ENCODE data around the gene MTUS2.
A peak's percentile ranks its signal among the peaks of the same experiment; 100 is the strongest.

Gene MTUS2

DNA sequence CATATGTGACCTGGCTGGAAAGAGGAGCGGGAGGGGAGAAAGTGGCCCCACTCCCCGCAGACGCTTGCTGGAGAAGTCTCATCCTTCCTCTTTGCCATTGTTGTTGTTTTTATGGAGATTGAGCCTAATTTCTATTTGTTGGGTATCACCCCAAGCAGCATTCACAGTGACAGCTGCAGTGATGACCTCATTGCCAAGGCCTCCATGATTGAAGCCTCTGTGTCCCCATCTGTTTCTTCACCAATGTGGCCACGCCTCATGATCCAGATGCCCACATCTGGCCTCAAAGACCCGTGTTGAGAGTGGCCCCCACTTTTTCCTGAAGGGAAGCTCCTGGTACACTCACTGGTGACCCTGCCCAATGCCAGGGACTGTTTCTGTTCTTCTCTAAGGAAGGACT is 621.2 kb downstream of the MTUS2 start:
- no peak for TF ChIP-seq MYC (IDR thresholded peaks at IDR 0.05; ENCODE audit: low read depth, low read length)
- no peak for TF ChIP-seq POLR2A (IDR thresholded peaks at IDR 0.05; ENCODE audit: extremely low read depth, insufficient read length)
- TF ChIP-seq, protein P1, sequence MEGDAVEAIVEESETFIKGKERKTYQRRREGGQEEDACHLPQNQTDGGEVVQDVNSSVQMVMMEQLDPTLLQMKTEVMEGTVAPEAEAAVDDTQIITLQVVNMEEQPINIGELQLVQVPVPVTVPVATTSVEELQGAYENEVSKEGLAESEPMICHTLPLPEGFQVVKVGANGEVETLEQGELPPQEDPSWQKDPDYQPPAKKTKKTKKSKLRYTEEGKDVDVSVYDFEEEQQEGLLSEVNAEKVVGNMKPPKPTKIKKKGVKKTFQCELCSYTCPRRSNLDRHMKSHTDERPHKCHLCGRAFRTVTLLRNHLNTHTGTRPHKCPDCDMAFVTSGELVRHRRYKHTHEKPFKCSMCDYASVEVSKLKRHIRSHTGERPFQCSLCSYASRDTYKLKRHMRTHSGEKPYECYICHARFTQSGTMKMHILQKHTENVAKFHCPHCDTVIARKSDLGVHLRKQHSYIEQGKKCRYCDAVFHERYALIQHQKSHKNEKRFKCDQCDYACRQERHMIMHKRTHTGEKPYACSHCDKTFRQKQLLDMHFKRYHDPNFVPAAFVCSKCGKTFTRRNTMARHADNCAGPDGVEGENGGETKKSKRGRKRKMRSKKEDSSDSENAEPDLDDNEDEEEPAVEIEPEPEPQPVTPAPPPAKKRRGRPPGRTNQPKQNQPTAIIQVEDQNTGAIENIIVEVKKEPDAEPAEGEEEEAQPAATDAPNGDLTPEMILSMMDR (IDR thresholded peaks at IDR 0.05; ENCODE audit: low read depth, low read length), result no peak

DNA sequence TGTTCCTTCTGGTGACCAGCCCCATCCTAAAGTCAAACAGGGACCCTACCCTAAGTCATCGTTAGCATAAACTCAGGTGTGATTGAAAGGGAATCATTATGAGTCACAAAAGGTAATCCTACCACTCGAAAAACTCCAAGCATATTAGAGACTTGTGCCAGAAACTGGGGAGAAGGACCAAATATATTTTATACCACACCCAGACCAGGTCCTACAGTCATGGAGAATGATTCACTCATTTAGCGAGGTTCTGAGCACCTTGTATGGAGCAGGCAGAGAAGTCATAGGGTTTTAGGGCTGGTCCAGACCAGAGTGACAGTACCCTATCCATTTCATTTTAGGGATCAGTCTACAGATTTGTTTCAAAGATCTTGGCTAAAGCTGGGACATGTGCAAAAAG is 625.9 kb downstream of the MTUS2 start:
- H3K4me3 ChIP-seq (ENCODE audit: low read depth, low read length), result no peak overlapping the region
- no peak for DNase-seq (ENCODE audit: low read depth)
- TF ChIP-seq POLR2A (IDR thresholded peaks at IDR 0.05; ENCODE audit: extremely low read depth, insufficient read length), result no peak
- TF ChIP-seq, protein P2, sequence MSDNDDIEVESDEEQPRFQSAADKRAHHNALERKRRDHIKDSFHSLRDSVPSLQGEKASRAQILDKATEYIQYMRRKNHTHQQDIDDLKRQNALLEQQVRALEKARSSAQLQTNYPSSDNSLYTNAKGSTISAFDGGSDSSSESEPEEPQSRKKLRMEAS (IDR thresholded peaks at IDR 0.05; ENCODE audit: low read depth, low read length), result no peak
- TF ChIP-seq MYC (IDR thresholded peaks at IDR 0.05; ENCODE audit: low read depth, low read length), result no peak
- TF ChIP-seq, protein P1 (IDR thresholded peaks at IDR 0.05; ENCODE audit: low read depth, low read length), result no peak

More for the DNA sequence above, 621.2 kb downstream of the MTUS2 start:
- no peak for DNase-seq (ENCODE audit: low read depth)
- no peak overlapping the region for H3K4me3 ChIP-seq (ENCODE audit: low read depth, low read length)

DNA sequence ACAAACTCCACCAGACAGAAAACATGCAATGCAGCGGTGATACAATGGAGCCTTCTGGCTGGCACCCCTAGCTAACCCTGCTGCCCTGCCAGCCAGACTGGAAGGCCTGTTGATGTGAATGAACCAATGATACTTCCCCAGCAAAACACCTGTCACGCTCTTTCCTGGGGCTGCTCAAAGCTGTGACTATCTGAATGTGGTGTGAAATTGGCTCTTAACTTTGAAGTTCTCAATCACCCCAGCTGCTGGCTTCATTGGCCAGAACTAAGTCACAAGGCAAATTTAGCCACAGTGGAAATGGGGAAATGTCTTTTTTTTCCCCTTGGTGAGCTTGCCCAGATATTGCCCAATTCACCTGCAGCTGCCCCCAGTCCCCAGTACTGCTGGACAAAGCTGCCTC is 628.0 kb downstream of the MTUS2 start:
- TF ChIP-seq POLR2A (IDR thresholded peaks at IDR 0.05; ENCODE audit: extremely low read depth, insufficient read length), result no peak
- TF ChIP-seq, protein P1 (IDR thresholded peaks at IDR 0.05; ENCODE audit: low read depth, low read length), result no peak
- TF ChIP-seq MYC (IDR thresholded peaks at IDR 0.05; ENCODE audit: low read depth, low read length), result no peak
- TF ChIP-seq, protein P2 (IDR thresholded peaks at IDR 0.05; ENCODE audit: low read depth, low read length), result no peak
- H3K4me3 ChIP-seq (ENCODE audit: low read depth, low read length), result no peak overlapping the region
- DNase-seq (ENCODE audit: low read depth), result peak; percentile 29

DNA sequence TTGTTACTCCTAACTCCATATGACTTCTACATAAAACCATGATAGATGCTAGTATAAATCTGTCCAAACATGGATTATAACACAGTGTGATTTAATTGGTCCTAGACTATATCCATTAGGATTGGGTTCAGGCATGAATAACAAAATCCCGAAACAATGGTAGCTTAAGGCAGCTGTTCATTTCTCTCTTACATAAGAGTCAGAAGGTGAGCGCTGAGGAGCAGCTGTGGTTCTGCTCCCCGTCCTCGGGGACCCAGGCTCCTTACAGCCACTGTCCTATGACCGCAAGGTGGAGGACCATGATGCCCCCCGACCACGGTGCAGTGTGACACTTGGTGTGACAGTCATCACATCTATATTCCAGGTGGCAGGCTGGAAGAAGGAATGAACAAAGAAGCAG is 629.6 kb downstream of the MTUS2 start:
- no peak overlapping the region for H3K4me3 ChIP-seq (ENCODE audit: low read depth, low read length)
- no peak for DNase-seq (ENCODE audit: low read depth)
- TF ChIP-seq, protein P2 (IDR thresholded peaks at IDR 0.05; ENCODE audit: low read depth, low read length), result no peak
- TF ChIP-seq MYC (IDR thresholded peaks at IDR 0.05; ENCODE audit: low read depth, low read length), result no peak
- TF ChIP-seq, protein P1 (IDR thresholded peaks at IDR 0.05; ENCODE audit: low read depth, low read length), result no peak

DNA sequence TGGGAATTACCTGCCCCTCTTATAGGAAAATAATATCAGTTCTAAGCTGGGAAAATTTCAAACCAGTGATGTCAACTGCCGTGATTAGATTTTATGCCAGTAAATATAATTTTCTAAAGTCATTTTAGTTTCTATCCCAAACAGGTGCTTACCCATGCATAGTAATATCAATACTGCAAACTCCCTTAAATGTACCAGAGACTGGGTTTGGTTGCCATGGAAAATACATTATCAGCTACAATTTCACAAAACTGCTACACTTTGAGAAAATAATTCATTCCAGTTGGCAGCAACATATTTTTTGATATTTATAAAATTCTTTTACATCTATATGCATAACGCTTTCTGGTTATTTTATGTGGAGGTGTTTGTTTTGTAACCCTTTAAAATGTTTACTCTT is 631.8 kb downstream of the MTUS2 start:
- no peak for TF ChIP-seq MYC (IDR thresholded peaks at IDR 0.05; ENCODE audit: low read depth, low read length)
- TF ChIP-seq, protein P2 (IDR thresholded peaks at IDR 0.05; ENCODE audit: low read depth, low read length), result no peak
- TF ChIP-seq, protein P1 (IDR thresholded peaks at IDR 0.05; ENCODE audit: low read depth, low read length), result no peak
- no peak for TF ChIP-seq POLR2A (IDR thresholded peaks at IDR 0.05; ENCODE audit: extremely low read depth, insufficient read length)
- H3K4me3 ChIP-seq (ENCODE audit: low read depth, low read length), result no peak overlapping the region
- DNase-seq (ENCODE audit: low read depth), result no peak
